Stomach (tissue), 9 donors: ENCODE measurements around the gene AMDHD2. TPM values are rescaled to one million over a fixed set of nuclear protein-coding genes. Genes with fewer than 3 reads are reported as not detected.

Experiments used
- DNase-seq, 2 donors: peaks; one replicate each; pipeline versions ENCODE4 v3.0.0 to v3.0.0-alpha.2; 2013 to 2019
- H3K27ac ChIP-seq, 5 donors: fragments of 200-600 bp in 4 of 5; sonication (generic) in 4 of 5; one replicate each; pipeline ENCODE4 v1.5.1; 2013 to 2019; ENCODE audit warnings: mild to moderate bottlenecking in 1 of 5, moderate library complexity in 1 of 5
- H3K27me3 ChIP-seq, 3 donors: fragments of 200-600 bp; sonication (generic); one replicate each; pipeline ENCODE4 v1.5.1; 2017 to 2019; ENCODE audit warnings: mixed run types in 1 of 3
- H3K36me3 ChIP-seq, 4 donors: fragments of 200-600 bp; sonication (generic); 1 replicate in 3 of 4; 2 replicates in 1 of 4; pipeline ENCODE4 v1.5.1; 2016 to 2019
- H3K4me1 ChIP-seq, 4 donors: fragments of 200-600 bp; sonication (generic); one replicate each; pipeline ENCODE4 v1.5.1; 2016 to 2019
- H3K4me3 ChIP-seq, 4 donors: fragments of 200-600 bp; sonication (generic) in 3 of 4; one replicate each; pipeline ENCODE4 v1.5.1; 2016 to 2019; ENCODE audit warnings: mild to moderate bottlenecking in 1 of 4
- H3K9me3 ChIP-seq, 4 donors: fragments of 200-600 bp; sonication (generic); one replicate each; pipeline ENCODE4 v1.5.1; 2016 to 2019
- EP300 ChIP-seq: sonication (generic); formaldehyde crosslinking; IDR thresholded peaks from one replicate; pipeline ENCODE4 v1.6.1; 2017; ENCODE audit warnings: antibody characterized with exemption
- POLR2A ChIP-seq, 4 donors: fragments of 450-650 bp; IDR thresholded peaks; one replicate each; pipeline ENCODE4 v1.6.1; 2016; ENCODE audit warnings: antibody characterized with exemption in 4 of 4, control low read depth in 2 of 4, mild to moderate bottlenecking in 1 of 4, moderate library complexity in 1 of 4
- POLR2AphosphoS5 ChIP-seq, 3 donors: sonication (generic); formaldehyde crosslinking; IDR thresholded peaks; one replicate each; pipeline ENCODE4 v1.6.1; 2016; ENCODE audit warnings: antibody characterized with exemption in 3 of 3
- WGBS, 5 donors: extraction: QIAGEN DNeasy Blood & Tissue Kit in 3 of 5; methylation state at CpG; one replicate each; pipeline versions ENCODE4 v1.1.5 to v1.1.7; 2013 to 2018; 5-methylcytosine and 5-hydroxymethylcytosine counted together
- intact Hi-C: fragments of 100-400 bp; cut with DNase I; formaldehyde crosslinking; loops from one replicate; pipeline ENCODE4 v1.15.1; 2023; ENCODE audit warnings: low total_unique reads
- polyA plus RNA-seq, 3 donors: library from polyadenylated mRNA; stranded (reverse); fragments of 200-250 nt; gene quantifications; one replicate each; pipeline ENCODE4 v1.2.3, GENCODE V29; 2013
- total RNA-seq, 5 donors: library from RNA; depleted of rRNA; stranded (reverse); fragments of >200 nt; gene quantifications; one replicate each; pipeline versions ENCODE4 v1.1.0 to v1.2.3, GENCODE V29; 2014 to 2016
- TF ChIP-seq, protein P1 (sequence below), 7 experiments: fragments of 450-650 bp in 4 of 7; fragments of 200-600 bp in 3 of 7; sonication (generic) in 3 of 7; IDR thresholded peaks; one replicate each; pipeline ENCODE4 v1.5.1; 2016 to 2019; ENCODE audit warnings: antibody characterized with exemption in 7 of 7, control low read depth in 2 of 7, mild to moderate bottlenecking in 1 of 7
- donor health status: healthy with polysubstance abuse.
- donor health status: Bipolar disorder and iron deficiency.
- donor health status: healthy.

Gene AMDHD2
- total and polyA plus RNA-seq, 8 donors = 13.4 to 76.8 (median 22.9) TPM

DNA sequence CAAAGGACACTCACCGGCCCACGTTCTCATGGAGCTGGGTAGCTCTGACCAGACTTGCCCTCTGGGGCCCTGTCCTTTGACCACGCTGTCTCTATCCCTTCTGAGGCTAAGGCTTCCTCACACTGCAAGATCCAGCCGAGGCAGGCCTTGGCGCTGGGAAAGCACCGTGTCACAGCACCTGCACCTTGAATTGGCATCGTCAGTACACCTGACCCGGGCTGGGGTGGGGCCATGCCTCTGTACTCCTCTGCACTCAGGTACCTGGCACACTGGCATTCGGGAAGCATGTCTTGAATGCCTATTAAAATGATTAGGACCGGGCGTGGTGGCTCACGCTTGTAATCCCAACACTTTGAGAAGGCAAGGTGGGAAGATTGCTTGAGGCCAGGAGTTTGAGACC, 39.2 kb upstream of the AMDHD2 start:
- H3K27ac ChIP-seq = peak overlapping the region in 3 of 5 donors; percentile 14 to 32 (median 30)
- WGBS, 5 donors = 31 to 57% (median 44%) methylated on average over 11 to 12 of the region's 12 CpGs

DNA sequence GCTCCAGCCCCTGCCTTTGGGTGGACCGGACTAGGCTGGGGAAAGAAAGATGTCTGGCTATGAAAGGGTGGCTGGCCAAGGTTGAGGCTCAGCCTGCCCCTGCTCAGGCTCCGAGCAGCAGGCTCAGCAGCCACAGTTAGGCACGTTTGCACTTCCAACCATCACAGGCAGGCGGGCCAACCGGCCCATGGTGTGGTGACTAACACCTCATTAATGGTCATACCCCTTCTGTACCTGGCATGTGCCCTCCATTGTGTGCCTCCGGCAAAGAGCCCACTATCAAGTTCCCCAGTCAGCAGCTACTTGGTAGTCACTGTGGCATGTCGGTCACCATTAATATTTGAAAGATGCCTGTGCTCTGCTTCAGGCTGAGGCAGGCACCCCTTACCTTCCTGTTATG, 38.5 kb upstream of the AMDHD2 start:
- no peak overlapping the region for H3K4me3 ChIP-seq
- peaks cover 0 to 11% (median 4%) of the 10 kb centered on the region in 4 donors for H3K36me3 ChIP-seq
- 58 to 80% (median 63%) methylated on average over 7 of the region's 7 CpGs for WGBS, 5 donors
- H3K27ac ChIP-seq = peak overlapping the region in 1 of 5 donors; percentile 14
- no peaks in the 10 kb centered on the region for H3K9me3 ChIP-seq
- H3K27me3 ChIP-seq = no peaks in the 10 kb centered on the region
- DNase-seq = no peak
- TF ChIP-seq, protein P1, sequence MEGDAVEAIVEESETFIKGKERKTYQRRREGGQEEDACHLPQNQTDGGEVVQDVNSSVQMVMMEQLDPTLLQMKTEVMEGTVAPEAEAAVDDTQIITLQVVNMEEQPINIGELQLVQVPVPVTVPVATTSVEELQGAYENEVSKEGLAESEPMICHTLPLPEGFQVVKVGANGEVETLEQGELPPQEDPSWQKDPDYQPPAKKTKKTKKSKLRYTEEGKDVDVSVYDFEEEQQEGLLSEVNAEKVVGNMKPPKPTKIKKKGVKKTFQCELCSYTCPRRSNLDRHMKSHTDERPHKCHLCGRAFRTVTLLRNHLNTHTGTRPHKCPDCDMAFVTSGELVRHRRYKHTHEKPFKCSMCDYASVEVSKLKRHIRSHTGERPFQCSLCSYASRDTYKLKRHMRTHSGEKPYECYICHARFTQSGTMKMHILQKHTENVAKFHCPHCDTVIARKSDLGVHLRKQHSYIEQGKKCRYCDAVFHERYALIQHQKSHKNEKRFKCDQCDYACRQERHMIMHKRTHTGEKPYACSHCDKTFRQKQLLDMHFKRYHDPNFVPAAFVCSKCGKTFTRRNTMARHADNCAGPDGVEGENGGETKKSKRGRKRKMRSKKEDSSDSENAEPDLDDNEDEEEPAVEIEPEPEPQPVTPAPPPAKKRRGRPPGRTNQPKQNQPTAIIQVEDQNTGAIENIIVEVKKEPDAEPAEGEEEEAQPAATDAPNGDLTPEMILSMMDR (IDR thresholded peaks at IDR 0.05) = no peak
- TF ChIP-seq EP300 (no peak), POLR2AphosphoS5 (IDR thresholded peaks at IDR 0.05) (no peak), POLR2A (IDR thresholded peaks at IDR 0.05) (no peak)
- intact Hi-C loops = no loop called here
- peaks cover 18 to 62% (median 47%) of the 10 kb centered on the region in 4 donors for H3K4me1 ChIP-seq

More for the DNA sequence above, 39.2 kb upstream of the AMDHD2 start:
- peak in 1 of 2 donors; percentile 79 for DNase-seq
- Histone ChIP-seq H3K27me3 (no peaks in the 10 kb centered on the region), H3K4me3 (no peak overlapping the region), H3K9me3 (no peaks in the 10 kb centered on the region), H3K36me3 (peaks cover 0 to 6% (median 4%) of the 10 kb centered on the region in 4 donors), H3K4me1 (peaks cover 24 to 67% (median 51%) of the 10 kb centered on the region in 4 donors)
- TF ChIP-seq POLR2AphosphoS5 (IDR thresholded peaks at IDR 0.05) = peak in 2 of 3 donors; percentile 7 to 9
- TF ChIP-seq, protein P1 (IDR thresholded peaks at IDR 0.05) = no peak
- intact Hi-C loops = no loop called here

DNA sequence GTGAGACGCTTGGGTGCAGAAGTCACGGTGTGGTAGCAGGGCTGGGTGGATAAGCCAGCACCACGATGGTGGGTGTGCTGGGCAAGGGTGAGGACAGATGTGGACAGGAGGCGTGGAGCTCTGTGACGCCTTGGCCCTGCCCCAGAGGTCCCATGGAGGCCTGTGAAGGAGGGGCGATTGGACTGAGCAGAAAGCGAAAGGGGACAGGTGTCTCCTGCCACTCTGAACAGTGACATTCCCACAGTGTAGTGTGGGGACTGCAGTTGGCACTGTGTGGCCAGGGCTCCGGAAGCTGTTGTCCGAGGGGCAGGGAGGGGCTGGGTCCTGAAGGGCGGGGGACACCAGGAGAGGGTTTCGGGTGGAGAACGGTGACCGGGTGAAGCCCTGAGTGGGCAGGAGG, 37.9 kb upstream of the AMDHD2 start:
- peak overlapping the region in 3 of 5 donors; percentile 22 to 80 (median 73) for H3K27ac ChIP-seq
- no peak overlapping the region for H3K4me3 ChIP-seq
- H3K9me3 ChIP-seq = no peaks in the 10 kb centered on the region
- WGBS, 5 donors = 76 to 84% (median 81%) methylated on average over 13 of the region's 13 CpGs
- H3K27me3 ChIP-seq = no peaks in the 10 kb centered on the region
- peaks cover 0 to 12% (median 4%) of the 10 kb centered on the region in 4 donors for H3K36me3 ChIP-seq
- peaks cover 18 to 62% (median 48%) of the 10 kb centered on the region in 4 donors for H3K4me1 ChIP-seq
- intact Hi-C loops = no loop called here
- TF ChIP-seq POLR2AphosphoS5 (IDR thresholded peaks at IDR 0.05) (no peak), POLR2A (IDR thresholded peaks at IDR 0.05) (no peak), EP300 (no peak)
- TF ChIP-seq, protein P1 (IDR thresholded peaks at IDR 0.05) = no peak
- DNase-seq = no peak

DNA sequence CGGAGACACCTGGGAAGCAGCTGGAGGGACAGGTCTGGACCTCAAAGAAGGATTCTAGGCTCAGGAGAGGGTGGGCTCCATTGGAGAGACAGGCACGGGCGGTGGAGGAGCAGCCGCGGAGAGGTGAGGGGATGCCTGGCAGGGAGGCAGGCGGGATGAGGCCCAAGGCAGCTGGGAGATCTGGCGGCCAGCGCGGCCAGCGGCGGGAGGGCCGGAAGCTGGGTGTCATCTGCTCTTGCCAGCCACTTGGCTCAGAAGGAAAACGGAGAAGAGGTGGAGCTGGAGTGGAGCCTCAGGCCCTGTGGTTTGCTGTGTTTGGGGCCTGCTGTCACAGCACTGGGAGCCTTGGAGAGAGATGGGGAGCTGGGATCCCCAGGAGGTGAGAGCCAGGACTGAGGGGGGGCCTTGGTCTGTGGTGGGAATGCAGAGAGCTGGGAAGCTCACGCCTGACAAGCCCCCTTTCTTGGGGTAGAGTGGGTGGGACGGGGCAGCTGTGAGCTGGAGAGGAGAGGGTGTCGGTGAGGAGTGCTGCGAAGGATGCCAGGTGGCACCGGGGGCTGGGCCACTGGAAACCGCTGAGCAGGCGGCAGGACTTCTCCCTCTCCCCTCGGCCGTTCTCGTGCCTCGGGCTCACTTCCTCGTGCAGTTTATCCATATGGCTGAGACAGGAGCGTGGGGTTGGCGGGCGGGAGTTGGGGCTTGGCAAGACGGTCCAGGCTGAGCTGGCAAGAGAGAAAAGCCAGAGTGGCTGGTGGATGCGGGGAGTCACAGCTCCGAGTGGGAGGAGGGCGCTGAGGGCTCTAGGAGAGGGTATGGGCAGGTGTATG, 37.2 kb upstream of the AMDHD2 start:
- whole genome bisulfite sequencing, 5 donors = 60 to 74% (median 67%) methylated on average over 31 to 32 of the region's 32 CpGs
- peak overlapping the region in 4 of 5 donors; percentile 22 to 80 (median 60) for H3K27ac ChIP-seq
- peak in 1 of 2 donors; percentile 78 for DNase-seq
- H3K36me3 ChIP-seq = peaks cover 0 to 12% (median 4%) of the 10 kb centered on the region in 4 donors
- no peaks in the 10 kb centered on the region for H3K27me3 ChIP-seq
- intact Hi-C loops = no loop called here
- H3K4me1 ChIP-seq = peaks cover 24 to 63% (median 44%) of the 10 kb centered on the region in 4 donors
- no peaks in the 10 kb centered on the region for H3K9me3 ChIP-seq
- H3K4me3 ChIP-seq = peak overlapping the region; percentile 9 to 17 (median 10)
- TF ChIP-seq EP300 (no peak), POLR2AphosphoS5 (IDR thresholded peaks at IDR 0.05) (no peak), POLR2A (IDR thresholded peaks at IDR 0.05) (no peak)
- TF ChIP-seq, protein P1 (IDR thresholded peaks at IDR 0.05) = no peak
